ENCODE results near the gene VPS41. TPM values are rescaled to one million over a fixed set of nuclear protein-coding genes. Genes with fewer than 3 reads are reported as not detected.
A peak's percentile ranks its signal among the peaks of the same experiment; 100 is the strongest.

The VPS41 gene
- total RNA-seq, 1 donor from 2014 or later = 56.2 TPM

DNA sequence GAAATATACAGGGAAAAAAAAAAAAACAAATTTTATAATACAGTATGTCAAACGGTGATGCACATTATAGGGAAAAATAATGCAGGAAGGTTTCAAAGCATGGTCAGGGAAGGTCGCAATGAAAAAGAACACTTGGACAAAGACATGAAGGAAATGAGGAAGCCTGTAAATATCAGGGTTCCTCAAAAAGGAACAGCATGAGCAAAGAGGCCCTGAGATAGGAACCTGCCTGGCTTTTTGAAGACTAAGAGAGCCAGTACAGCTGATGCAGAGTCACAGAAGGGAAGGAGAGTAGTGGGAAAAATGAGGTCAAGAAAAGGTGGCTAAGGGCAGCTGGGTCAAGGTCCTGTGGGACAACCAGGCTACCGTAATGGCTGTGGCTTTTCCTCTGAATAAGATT lies 1.9 kb downstream of the VPS41 start:
- DNase-seq (ENCODE audit: low read depth) = no peak

DNA sequence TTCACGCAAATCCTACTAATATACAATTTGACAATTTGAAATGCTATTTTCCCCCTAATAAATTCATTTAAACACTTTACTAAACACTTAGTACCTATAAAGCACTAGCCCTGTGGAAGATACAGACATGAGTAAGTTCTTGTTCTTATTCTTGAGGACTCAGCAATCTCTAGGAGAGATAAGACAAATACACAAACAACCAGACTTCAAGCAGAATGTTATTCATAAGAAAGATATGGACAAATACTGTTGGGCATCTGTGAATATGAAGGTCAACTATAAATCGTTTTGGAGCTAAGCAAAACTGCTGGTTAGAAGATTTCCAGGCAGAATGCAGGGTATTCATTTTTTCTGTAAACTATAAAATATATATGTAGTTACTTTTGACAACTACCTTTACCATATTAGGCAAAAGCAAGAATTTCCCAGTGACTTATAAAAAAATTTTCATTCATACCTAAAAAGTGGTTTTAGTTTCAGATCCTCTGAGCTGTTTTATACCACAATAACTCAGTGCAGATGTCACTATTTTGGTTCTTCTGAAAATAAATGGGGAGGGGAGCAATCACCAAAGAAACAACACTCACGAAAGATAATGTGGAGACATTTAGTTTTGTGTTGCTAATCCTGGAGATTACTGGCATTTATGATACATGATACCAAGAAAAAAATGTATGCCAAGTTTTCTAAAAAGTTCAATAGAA lies 3.8 kb downstream of the VPS41 start:
- DNase-seq (ENCODE audit: low read depth) = no peak

DNA sequence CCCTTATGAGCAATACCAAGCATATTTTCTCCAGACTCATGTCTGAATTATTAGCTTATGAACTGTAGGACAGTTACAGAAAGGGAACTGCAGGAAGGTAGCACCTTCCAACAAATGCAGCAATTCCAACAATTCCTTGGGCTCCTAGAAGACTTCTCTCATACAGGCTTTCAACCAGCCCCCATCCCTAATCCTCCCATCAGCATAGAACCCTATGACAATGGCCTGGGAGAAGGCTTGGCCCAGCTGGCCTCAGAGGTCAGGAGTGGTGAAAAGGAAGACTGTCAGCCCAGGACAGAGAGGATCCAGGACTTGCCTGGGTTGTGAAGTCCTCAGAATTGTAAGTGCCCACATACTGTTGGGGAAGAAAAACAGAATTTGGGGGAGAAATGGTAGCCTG lies 5.9 kb downstream of the VPS41 start:
- no peak for DNase-seq (ENCODE audit: low read depth)

DNA sequence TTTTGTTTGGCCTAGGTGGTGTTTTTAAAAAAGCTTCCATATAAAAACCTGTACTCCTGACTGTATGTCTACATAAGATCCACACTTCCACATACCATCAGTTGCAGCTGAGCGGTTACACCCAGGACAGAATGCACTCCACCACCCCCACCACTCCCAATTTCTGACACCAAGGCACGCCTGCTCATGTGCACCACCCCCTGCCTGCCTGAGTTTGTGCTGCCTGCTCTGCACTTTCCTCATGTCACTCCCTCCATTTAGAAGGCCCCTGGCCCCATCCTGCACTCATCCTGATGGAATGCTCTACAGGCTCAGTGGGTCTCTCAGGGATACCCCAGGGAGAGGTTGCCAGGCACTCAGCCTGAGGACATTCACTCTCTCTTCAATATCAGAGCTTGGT lies 6.5 kb downstream of the VPS41 start:
- DNase-seq (ENCODE audit: low read depth) = no peak

DNA sequence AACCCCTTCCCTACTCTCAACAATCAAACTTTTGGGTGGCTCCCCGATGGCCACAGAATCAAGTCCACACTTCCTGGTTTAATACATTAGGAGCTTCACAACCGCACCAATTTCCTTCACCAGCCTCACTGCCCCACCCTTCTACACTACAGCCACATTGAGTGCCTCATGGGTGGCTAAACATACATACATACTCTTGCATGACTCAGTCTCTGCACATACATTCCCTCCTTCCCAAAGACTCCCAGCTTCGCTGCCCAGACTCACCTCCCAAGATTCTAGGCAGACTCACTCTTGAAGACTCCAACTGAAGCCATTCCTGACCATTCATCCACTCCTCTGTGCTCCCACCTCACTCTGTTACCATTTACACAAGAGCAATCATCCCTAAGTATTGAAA lies 15.9 kb downstream of the VPS41 start:
- no peak for DNase-seq (ENCODE audit: low read depth)

DNA sequence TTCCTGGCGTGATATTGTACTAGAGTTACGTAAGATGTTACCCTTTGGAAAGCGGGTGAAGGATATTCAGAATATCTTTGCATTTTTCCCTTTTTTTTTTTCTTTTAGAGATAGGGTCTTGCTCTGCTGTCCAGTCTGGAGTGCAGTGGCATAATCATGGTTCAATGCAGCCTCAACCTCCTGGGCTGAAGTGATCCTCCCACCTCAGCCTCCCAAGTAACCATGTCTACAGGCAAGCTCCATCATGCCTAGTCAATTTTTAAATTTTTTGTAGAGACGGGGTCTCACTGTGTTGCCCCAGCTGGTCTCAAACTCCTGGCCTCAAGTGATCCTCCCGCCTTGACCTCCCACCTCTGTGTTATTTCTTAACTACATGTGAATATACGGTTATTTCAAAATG lies 18.4 kb downstream of the VPS41 start:
- DNase-seq (ENCODE audit: low read depth) = no peak

DNA sequence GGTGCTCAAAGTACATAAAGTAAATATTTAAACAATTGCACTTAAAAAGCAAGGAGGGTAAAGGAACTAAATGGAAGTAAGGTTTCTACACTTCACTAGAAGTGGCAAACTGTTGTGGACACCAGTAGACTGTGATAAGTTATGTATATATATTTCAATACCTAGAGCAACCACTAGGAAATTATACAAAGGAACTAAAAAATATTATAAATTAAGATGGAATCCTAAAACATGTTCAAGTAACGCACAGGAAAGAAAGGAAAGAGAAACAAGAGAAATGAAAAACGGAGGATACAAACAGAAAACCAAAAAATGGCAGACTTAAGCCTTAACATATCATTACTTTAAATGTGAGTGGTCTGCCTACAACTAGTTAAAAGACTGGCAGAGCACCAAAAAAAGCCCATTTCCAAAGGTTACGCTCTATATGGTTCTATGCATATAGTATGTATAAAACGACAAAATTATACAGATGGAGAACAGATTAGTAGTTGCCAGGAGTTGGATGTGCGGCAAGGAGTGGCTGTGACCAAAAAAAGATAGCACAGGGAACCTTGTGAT lies 19.0 kb downstream of the VPS41 start:
- no peak for DNase-seq (ENCODE audit: low read depth)

DNA sequence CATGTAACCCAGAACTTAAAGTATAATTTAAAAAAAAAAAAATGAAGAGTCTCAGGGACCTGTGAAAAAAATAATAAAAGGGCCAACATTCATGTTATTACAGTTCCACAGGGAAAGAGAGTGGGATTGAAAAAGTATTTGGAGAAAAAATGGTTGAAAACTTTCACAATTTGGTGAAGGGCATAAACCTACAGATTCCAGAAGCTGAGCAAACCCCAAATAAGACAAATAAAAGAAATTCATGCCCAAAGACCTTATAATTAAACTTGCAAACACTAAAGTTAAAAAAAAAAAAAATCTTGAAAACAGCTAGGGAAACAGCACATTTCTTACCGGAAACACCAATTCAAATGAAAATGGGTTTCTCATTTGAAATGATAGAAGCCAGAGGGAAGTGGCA lies 19.9 kb downstream of the VPS41 start:
- no peak for DNase-seq (ENCODE audit: low read depth)

DNA sequence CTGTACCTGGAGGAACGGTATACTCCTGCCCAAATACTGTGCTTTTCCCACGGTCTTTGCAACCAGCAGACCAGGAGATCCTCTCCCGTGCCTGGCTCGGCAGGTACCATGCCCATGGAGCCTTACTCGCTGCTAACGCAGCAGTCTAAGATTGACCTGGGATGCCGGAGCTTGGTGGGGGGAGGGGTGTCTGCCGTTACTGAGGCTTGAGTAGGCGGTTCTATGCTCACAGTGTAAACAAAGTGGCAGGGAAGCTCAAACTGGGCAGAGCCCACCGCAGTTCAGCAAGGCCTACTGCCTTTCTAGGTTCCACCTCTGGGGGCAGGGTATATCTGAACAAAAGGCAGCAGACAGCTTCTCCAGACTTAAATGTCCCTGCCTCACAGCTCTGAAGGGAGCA lies 22.7 kb downstream of the VPS41 start:
- DNase-seq (ENCODE audit: low read depth) = no peak

DNA sequence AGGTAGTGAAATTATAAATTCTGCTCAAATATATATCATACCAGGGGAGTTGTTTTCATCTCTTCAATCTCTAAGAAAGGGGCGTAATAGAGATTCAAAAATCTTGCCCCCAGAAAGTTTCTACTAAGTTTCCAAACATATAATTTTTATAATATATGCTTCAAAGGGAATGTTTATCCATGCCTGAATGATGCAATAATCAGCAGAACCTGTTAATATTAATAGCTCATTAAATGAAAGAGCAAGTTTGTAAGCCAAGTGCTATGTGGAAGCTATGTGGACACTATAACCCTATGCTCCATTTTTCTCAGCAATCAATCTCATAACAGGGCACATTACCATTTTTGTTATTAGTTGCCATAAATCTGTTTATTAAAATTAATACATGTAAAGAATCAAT lies 25.3 kb downstream of the VPS41 start:
- no peak for DNase-seq (ENCODE audit: low read depth)

DNA sequence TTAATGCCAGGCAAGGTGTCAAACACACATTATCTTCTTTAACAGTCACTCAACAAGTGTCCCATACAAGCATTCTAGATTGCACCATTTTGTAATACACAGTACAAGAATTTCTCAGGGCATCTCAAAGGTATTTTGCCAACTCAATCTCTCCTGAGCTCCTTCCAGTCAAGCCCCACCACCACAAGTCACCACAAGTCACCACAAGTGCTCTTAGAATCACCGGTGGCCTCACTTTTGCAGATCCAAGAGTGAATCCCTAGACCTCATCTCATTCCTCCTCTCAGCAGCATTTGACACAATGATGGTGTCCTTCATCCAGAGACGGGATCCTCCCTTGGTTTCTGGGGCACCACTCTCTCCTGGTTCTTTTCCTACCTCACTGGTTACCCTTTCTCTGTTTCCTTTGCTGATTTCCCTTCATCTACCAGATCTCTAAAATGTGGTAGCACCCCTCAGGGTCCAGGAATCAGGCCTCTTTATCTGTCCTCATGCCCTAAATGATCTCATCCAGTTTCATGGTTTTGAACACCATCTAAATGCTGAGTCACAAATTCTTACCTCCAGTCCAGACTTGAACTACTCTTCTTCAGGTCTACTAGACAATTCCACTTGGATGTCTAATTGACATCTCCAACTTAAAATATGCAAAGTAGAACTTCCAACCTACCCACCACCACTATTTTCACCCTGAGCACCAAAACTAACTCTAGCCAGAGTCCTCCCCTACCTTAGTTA lies 26.9 kb downstream of the VPS41 start:
- no peak for DNase-seq (ENCODE audit: low read depth)

DNA sequence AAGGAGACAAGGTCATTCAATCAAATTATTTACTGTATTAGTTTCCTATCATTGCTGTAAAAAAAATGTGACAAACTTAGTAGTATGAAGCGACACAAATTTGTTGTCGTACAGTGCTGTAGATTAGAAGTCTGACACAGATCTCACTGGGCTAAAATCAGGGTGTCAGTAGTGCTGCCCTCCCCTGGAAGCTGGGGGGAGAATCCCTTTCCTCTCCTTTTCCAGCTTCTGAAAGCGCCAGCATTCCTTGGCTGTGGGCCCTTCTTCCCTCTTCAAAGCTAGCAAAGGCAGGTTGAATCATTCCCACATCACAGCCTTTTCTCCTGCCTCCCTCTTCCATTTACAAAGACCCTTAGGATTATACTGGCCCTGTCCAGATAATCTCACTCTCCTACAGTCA lies 28.0 kb downstream of the VPS41 start:
- no peak for DNase-seq (ENCODE audit: low read depth)

DNA sequence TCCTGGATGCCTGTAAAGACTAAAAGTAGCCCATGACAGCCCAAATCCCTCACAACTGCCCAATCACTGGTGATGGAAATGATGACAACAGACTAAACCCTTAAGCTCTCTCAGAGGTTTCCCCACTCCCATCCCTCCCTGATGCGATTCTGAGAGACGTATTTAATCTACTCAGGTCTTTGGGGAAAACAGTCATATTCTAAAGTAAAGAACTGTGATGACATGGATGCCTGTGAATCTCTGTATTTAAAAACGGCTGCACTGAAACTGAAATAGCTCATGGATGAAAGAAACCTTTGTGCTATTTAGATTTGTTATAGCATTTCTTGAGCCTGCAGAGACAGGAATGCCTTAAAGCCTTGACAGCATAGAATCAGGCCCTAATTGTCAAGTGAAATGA lies 28.5 kb downstream of the VPS41 start:
- no peak for DNase-seq (ENCODE audit: low read depth)

DNA sequence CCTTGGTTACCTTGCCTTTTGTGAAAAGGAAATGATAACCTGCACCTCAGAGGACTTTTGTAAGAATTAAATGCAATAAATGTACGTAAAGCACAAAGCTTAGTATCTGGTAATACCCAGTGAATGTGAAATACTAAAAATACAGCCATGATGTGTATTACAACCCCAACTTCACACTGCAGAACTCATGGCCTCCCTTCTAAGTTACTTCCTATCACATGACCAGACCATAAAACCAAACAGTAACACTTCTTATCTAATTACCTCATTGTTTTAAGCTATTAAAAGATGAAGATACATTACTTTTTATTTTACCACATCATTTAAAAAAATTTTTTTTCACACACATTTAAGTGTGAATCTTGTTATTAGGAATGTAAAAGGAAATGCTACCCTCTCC lies 29.0 kb downstream of the VPS41 start:
- DNase-seq (ENCODE audit: low read depth) = no peak

DNA sequence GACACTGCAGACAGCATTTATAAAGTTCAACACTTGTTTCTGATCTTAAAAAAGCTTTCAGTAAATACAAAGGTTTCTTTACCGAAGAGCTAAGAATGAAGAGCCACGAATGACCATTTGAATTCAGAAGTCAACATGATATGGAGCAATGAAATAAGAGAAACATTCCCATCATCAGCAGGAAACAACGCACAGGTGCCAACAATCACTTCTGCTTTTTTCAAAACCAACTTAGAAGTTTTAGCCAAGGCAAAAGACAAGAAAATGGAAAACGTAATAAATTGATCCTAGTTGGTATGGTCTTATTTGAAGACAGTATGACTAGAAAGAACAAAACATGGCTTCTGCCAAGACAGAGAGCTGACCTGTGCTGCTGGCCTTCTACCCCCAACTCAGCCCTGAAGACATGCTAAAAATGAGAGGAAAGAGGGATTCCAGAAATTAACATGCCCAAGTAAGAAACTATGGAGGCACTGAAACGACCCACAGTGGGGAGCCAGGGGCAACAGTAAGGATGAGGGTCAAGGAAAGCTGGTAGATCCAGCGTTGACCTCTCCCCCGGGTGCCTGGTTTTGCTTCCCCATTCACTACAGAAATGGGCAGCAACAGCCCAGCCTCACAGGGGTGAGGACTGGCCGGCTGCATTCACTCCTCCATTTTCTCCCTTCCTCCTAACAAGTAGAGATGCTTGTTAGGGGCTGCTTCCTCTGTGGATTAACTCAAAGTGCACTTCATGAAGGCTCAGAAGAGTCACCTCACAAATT lies 30.1 kb downstream of the VPS41 start:
- no peak for DNase-seq (ENCODE audit: low read depth)

DNA sequence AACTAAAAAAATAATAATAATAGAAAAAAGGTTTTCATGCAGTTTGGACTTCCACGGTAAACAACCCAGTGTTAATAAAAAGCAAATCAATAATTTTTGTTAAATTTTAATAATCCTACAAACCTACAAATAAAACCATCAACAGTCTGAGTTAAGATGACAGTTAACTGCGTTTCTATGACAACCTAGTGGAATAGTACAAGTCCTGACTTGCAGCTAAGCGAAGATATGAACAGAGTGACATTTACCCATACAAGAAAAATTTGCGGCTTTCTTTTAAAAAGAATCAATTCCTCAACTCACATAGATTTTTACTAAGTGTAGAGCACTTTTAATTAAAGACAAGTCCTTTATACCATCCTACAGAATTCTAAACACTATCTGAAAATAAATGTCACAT lies 35.6 kb downstream of the VPS41 start:
- DNase-seq (ENCODE audit: low read depth) = no peak

DNA sequence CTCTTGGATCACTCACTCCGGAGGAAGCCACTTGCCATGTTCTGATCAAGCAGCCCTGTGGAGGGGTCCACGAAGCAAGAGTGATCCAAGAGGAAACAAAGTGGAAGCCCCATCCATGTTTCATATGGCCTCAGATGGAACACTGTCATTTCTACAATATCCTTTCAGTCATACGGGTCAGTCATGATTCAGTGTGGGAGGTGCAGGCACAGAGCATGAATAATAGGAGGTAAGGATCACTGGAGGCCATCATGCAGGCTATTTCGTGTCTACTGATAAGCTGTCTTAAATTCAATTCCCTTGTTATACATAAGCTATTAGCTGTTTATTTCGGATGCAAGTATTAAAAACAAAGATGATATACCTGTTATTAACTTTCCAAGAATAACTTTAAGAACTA lies 36.8 kb downstream of the VPS41 start:
- DNase-seq (ENCODE audit: low read depth) = no peak

DNA sequence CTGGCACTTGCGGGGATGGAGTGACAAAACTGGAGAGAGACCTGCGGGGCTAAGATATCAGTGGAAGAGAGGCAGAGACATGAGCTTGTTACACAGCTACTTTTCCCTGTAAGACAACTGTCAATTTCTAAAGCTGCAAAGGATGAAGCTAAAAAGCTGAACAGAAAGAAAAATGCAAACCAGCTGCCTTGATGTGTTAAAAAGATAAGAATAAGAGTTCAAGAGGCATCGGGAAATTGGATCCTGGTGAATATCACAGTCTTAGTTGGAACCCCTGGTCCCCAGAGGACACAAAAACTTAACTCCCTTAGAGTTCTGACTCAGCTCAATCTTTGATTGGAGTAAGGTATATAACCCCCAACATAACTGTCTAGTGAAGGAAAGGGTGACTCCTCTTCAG lies 38.8 kb downstream of the VPS41 start:
- DNase-seq (ENCODE audit: low read depth) = no peak

DNA sequence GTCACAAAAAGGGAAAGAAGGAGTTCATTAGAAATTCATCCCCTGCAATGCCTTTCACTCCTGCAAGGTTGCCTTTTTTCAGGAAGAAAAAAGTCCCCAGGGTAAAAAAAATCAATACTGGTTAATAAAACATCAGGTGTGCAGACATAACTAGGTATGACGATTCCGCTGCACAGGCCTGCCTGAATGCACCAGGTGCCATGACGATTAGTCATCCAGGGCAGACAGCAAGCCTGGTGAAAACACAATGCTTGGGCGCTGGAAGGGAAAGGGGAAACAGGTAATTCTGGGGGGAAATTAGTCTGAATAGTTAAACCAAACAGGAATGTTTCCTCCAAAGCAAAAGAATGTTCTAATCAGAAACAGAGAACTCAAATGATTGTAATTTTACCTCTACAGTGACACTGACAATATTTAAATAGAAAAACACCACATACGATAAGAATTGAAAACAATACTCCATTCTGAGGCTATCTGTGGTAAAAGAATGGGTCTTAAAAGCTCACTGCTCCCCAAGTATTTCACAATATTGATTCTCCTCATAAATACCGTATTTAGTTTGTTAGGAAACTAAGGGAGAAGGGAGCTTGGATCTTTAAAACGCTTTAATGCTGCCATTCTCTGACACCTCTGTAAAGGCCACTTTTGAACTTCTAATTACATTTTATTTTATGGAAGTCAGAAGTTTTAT lies 45.2 kb downstream of the VPS41 start:
- DNase-seq (ENCODE audit: low read depth) = no peak

DNA sequence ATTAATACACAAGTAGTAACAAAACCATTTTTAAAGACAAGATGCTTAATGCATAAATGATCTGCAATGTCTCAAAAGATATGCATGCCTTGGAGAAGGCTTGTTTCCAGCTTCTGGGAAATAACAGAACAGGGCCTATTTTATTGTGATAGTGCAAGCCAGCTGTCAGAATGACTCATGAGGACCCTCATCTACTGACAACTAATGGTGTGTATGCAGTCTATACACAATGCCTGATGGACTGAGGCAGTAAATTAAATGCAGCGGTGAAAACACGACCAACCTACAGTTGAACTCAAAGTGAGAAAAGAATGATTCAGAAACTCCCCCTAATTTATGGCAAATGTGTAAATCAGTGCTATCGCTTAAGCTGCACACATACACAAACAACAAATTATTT lies 46.3 kb downstream of the VPS41 start:
- no peak for DNase-seq (ENCODE audit: low read depth)

DNA sequence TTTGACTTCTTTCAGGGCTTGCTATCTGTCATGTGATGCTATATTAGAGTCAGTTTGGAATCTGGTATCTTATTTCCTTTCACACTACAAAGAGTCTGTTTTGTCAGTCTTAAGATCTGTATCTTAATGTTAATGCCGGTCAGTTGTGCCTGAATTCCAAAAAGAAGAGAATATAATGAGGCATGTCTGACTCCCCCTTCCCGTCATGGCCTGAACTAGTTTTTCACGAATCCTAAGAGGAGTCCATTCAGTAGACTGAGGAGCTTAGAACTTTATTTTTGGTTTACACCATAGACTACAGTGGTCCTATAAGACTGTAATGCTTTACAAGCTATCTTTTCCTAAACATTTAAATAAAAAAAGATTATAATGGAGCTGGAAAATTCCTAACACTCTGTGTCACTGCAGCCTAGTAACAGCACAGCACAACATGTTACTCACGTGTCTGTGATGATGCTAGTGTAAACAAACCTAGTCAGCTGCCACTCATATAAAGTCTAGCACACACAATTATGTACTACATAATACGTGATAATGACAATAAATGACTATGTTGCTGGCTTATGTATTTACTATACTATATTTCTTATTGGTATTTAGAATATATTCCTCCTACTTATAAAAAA lies 50.6 kb downstream of the VPS41 start:
- DNase-seq (ENCODE audit: low read depth) = peak; percentile 65
